Spleen (tissue), 11 donors: ENCODE measurements around the gene USP32. TPM values are rescaled to one million over a fixed set of nuclear protein-coding genes. Genes with fewer than 3 reads are reported as not detected.

Source experiments
- DNase-seq: peaks from one replicate; pipeline ENCODE4 v3.0.0-alpha.2; 2020
- H3K27ac ChIP-seq, 8 donors: fragments of 200-600 bp; sonication (generic) in 7 of 8; 1 replicate in 4 of 8; 2 replicates in 4 of 8; pipeline versions ENCODE4 v1.5.0 to v1.8.0; 2016 to 2021; ENCODE audit warnings: inconsistent platforms in 4 of 8, mild to moderate bottlenecking in 4 of 8, moderate library complexity in 1 of 8
- H3K27me3 ChIP-seq, 7 donors: fragments of 200-600 bp; sonication (generic) in 6 of 7; replicated peaks in 1 of 7; 1 replicate in 4 of 7; 2 replicates in 3 of 7; pipeline versions ENCODE4 v1.5.0 to v1.8.0; 2016 to 2021; ENCODE audit warnings: inconsistent platforms in 3 of 7, mild to moderate bottlenecking in 1 of 7
- H3K36me3 ChIP-seq, 6 donors: fragments of 200-600 bp; sonication (generic) in 5 of 6; 1 replicate in 4 of 6; 2 replicates in 2 of 6; pipeline versions ENCODE4 v1.5.0 to v1.8.0; 2016 to 2021; ENCODE audit warnings: inconsistent platforms in 2 of 6
- H3K4me1 ChIP-seq, 6 donors: fragments of 200-600 bp; sonication (generic) in 5 of 6; 1 replicate in 3 of 6; 2 replicates in 3 of 6; pipeline versions ENCODE4 v1.5.0 to v1.8.0; 2016 to 2021; ENCODE audit warnings: inconsistent platforms in 3 of 6
- H3K4me3 ChIP-seq, 8 donors: fragments of 200-600 bp; sonication (generic) in 7 of 8; 1 replicate in 4 of 8; 2 replicates in 4 of 8; pipeline versions ENCODE4 v1.5.0 to v1.8.0; 2016 to 2021; ENCODE audit warnings: inconsistent platforms in 4 of 8, mild to moderate bottlenecking in 4 of 8, moderate library complexity in 2 of 8
- H3K9me3 ChIP-seq, 8 donors: fragments of 200-600 bp; sonication (generic) in 7 of 8; 1 replicate in 4 of 8; 2 replicates in 4 of 8; pipeline versions ENCODE4 v1.5.0 to v1.8.0; 2016 to 2021; ENCODE audit warnings: inconsistent platforms in 4 of 8
- CTCF ChIP-seq, 11 experiments: fragments of 200-600 bp in 7 of 11; fragments of 450-650 bp in 4 of 11; sonication (generic) in 4 of 11; IDR thresholded peaks in 8 of 11; conservative IDR thresholded peaks in 3 of 11; 1 replicate in 7 of 11; 2 replicates in 4 of 11; pipeline versions ENCODE4 v1.4.0 to v1.8.0; 2016 to 2021; ENCODE audit warnings: antibody characterized with exemption in 11 of 11, inconsistent platforms in 4 of 11, mild to moderate bottlenecking in 1 of 11
- POLR2A ChIP-seq, 3 donors: fragments of 450-650 bp; IDR thresholded peaks; one replicate each; pipeline ENCODE4 v1.5.1; 2017; ENCODE audit warnings: antibody characterized with exemption in 3 of 3, mild to moderate bottlenecking in 1 of 3
- POLR2AphosphoS5 ChIP-seq, 3 donors: sonication (generic); formaldehyde crosslinking; IDR thresholded peaks; one replicate each; pipeline ENCODE4 v1.5.1; 2017; ENCODE audit warnings: antibody characterized with exemption in 3 of 3
- WGBS, 5 donors: extraction: QIAGEN DNeasy Blood & Tissue Kit in 3 of 5; methylation state at CpG; one replicate each; pipeline versions ENCODE4 v1.1.5 to v1.1.7; 2013 to 2018; 5-methylcytosine and 5-hydroxymethylcytosine counted together
- intact Hi-C: fragments of 100-400 bp; cut with DNase I; formaldehyde crosslinking; loops from one replicate; pipeline ENCODE4 v1.15.0; 2023; ENCODE audit warnings: low total_unique reads
- polyA plus RNA-seq, 3 donors: library from polyadenylated mRNA; stranded (reverse); fragments of 200-250 nt; gene quantifications; one replicate each; pipeline ENCODE4 v1.2.1, GENCODE V29; 2013
- total RNA-seq, 7 donors: library from RNA; depleted of rRNA in 3 of 7; stranded (reverse); fragments of >200 nt in 3 of 7; fragmentation: NEBNext Ultra II Directional in 4 of 7; extraction: Animal tissue kit (Norgen Biotek cat#: 25700) in 4 of 7; gene quantifications; one replicate each; pipeline versions ENCODE4 v1.1.0 to v1.2.1, GENCODE V29; 2016 to 2021
- donor health status: healthy with polysubstance abuse.
- donor health status: DM: no; HTN: no; CAD: no; lungs with moderate emphysema.
- donor health status: DM: no; HTN: no; CAD: no.
- donor health status: Bipolar disorder and iron deficiency.
- donor health status: healthy.
- donor health status: DM: no; HTN: no; CAD: no.
- donor health status: DM: yes; HTN: yes; CAD: no.

The USP32 gene
- total and polyA plus RNA-seq, 10 donors = 7.3 to 115 (median 79.8) TPM

DNA sequence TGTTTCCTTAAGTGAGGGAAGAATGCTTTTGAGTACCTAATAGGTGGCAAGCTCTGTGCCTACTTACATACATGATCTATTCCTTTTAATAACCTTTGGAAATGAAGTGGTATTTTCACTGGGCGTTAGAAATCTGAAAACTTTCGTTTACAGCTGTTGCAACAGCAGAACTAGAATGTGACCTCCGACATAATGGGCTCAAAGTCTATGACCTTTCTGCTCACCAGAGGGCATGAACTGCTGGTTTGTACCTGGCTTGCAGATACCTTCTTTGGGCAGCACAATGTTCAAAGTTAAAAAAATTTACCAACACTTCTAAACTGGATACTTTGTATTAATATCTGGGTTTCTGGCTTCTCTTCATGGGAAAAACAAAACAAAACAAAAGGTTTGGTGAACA, 217.9 kb downstream of the USP32 start:
- Histone ChIP-seq H3K27me3 (no peaks in the 10 kb centered on the region), H3K9me3 (no peaks in the 10 kb centered on the region), H3K4me1 (peaks cover 0 to 39% (median 11%) of the 10 kb centered on the region in 6 donors), H3K27ac (no peak overlapping the region), H3K36me3 (peaks cover 0 to 44% (median 11%) of the 10 kb centered on the region in 6 donors), H3K4me3 (no peak overlapping the region)
- TF ChIP-seq POLR2A (IDR thresholded peaks at IDR 0.05) (no peak), CTCF (IDR thresholded peaks at IDR 0.05 in 8 of 11, conservative IDR thresholded peaks at IDR 0.05 in 3 of 11) (no peak), POLR2AphosphoS5 (IDR thresholded peaks at IDR 0.05) (no peak)
- no peak for DNase-seq
- 75 to 87% (median 77%) methylated on average over 3 of the region's 3 CpGs for WGBS, 5 donors
- intact Hi-C loops = no loop called here

DNA sequence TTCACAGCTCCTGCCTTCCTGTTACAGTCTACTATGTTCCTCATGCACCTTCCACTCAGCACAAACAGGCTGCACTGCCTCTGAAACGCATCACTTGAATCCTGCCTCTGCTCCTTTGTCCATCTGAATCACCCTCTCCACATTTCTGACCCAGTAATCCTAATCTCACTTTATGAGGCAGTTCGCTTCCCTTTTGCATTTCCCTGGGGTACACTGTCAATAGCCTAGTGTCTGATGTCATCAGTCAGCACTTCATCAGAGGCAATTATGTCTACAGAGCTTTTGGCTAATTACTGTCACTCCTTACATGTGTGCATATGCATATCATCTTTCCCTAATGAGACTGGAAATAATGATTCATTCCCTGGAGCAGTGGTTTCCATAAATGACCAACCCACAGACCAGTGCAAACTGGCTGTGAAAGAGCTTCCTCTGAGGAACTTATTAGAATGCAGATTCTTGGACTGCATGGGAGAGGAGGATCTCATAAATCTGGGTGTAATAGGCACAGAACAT, 218.6 kb downstream of the USP32 start:
- Histone ChIP-seq H3K4me1 (peaks cover 0 to 40% (median 11%) of the 10 kb centered on the region in 6 donors), H3K27me3 (no peaks in the 10 kb centered on the region), H3K4me3 (no peak overlapping the region), H3K9me3 (no peaks in the 10 kb centered on the region), H3K36me3 (peaks cover 0 to 37% (median 5%) of the 10 kb centered on the region in 6 donors), H3K27ac (no peak overlapping the region)
- 65 to 88% (median 75%) methylated on average over 2 of the region's 2 CpGs for WGBS, 5 donors
- no peak for DNase-seq
- TF ChIP-seq POLR2A (IDR thresholded peaks at IDR 0.05) (no peak), CTCF (IDR thresholded peaks at IDR 0.05 in 8 of 11, conservative IDR thresholded peaks at IDR 0.05 in 3 of 11) (no peak), POLR2AphosphoS5 (IDR thresholded peaks at IDR 0.05) (no peak)
- intact Hi-C loops = no loop called here

DNA sequence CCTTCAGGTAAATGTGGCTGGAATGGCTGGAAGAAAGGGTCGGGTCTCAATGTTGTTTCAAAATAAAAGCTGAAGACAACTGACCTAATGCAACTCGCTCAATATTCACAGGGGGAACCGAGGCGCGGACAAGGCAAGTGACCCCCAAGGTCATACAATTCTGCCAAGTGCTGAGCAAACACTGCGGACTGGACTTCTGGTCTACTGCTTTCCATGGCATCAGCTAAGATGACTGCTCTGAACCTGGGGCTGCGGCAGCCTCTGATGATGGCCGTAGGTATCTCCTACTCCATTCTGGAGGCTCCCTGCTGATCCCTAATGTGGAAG, 220.2 kb downstream of the USP32 start:
- Histone ChIP-seq H3K27ac (peak overlapping the region in 3 of 8 donors; percentile 81 to 88 (median 82)), H3K4me3 (no peak overlapping the region), H3K4me1 (peaks cover 0 to 40% (median 11%) of the 10 kb centered on the region in 6 donors), H3K27me3 (no peaks in the 10 kb centered on the region), H3K9me3 (no peaks in the 10 kb centered on the region), H3K36me3 (peaks cover 0 to 21% (median 0%) of the 10 kb centered on the region in 6 donors)
- no peak for DNase-seq
- WGBS, 5 donors = 89 to 95% (median 94%) methylated on average over 5 to 8 of the region's 8 CpGs
- intact Hi-C loops = no loop called here
- TF ChIP-seq POLR2A (IDR thresholded peaks at IDR 0.05) (no peak), POLR2AphosphoS5 (IDR thresholded peaks at IDR 0.05) (no peak), CTCF (IDR thresholded peaks at IDR 0.05 in 8 of 11, conservative IDR thresholded peaks at IDR 0.05 in 3 of 11) (no peak)

DNA sequence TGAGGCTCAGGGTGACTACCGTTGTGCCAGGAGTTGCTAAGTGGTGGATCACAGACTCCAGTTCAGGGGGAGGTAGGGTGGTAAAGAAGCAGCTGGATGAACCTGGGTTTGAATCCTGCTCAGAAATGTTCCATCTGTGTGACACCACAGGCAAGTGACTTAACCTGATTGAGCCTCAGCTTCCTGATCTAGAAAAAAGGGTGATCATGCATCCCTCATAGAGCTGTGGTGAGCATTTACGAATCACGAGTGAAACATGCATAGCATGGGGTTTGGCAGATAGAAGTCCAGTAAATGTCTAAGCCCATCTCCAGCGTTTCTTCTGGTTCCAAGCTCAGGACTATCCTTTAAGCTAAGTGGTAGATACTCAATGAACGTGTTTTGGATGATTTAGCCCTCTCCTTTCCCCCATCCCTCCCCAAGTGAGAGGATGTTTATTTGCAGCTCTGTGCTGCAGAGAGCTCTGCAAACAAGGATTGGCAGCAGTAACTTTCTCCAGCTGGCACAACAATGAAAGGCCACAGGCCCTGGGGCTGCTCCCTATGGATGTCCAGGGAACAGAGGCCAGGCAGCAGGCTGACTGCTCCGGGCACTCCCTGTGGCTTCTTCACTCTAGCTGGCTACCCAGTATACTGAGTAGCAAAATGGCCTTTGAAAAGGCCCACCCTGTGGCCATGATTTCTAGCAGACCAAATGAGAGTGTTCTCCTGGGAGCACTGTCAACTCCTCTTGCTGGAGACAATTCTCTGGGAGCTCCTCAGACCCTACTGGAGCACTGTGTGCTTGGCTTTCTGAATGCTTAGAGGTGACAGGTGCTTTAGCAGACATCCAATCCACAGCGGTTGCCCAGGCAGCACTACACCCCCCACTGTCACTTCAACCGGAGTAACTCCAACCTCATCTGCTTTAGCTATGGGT, 220.8 kb downstream of the USP32 start:
- intact Hi-C loops = no loop called here
- Histone ChIP-seq H3K4me1 (peaks cover 0 to 42% (median 11%) of the 10 kb centered on the region in 6 donors), H3K4me3 (peak overlapping the region in 1 of 8 donors; percentile 29), H3K36me3 (peaks cover 0 to 15% (median 0%) of the 10 kb centered on the region in 6 donors), H3K27me3 (no peaks in the 10 kb centered on the region), H3K27ac (peak overlapping the region in 7 of 8 donors; percentile 33 to 88 (median 65)), H3K9me3 (no peaks in the 10 kb centered on the region)
- DNase-seq = no peak
- WGBS, 5 donors = 86 to 94% (median 86%) methylated on average over 8 of the region's 8 CpGs
- TF ChIP-seq POLR2AphosphoS5 (IDR thresholded peaks at IDR 0.05) (no peak), CTCF (IDR thresholded peaks at IDR 0.05 in 8 of 11, conservative IDR thresholded peaks at IDR 0.05 in 3 of 11) (no peak), POLR2A (IDR thresholded peaks at IDR 0.05) (no peak)
